ENCODE measurements around the gene MICALL2. TPM values are rescaled to one million over a fixed set of nuclear protein-coding genes. Genes with fewer than 3 reads are reported as not detected.

Gene MICALL2
- total RNA-seq, 1 donor from 2014 or later = 14.7 TPM

GRCh38 chr7:1452205-1452604, 7.1 kb downstream of the MICALL2 start:
- no peak for TF ChIP-seq CTCF (IDR thresholded peaks at IDR 0.05; ENCODE audit: insufficient read depth, low read length, poor library complexity, severe bottlenecking)
- no peak for DNase-seq (ENCODE audit: low read depth)
- no peak overlapping the region for H3K4me3 ChIP-seq (ENCODE audit: low read depth, low read length)
- no peaks in the 10 kb centered on the region for H3K27me3 ChIP-seq (ENCODE audit: control insufficient read depth, insufficient read depth, low read length)
- H3K36me3 ChIP-seq (ENCODE audit: control insufficient read depth, insufficient read depth, low read length) = no peaks in the 10 kb centered on the region

- DNase-seq (ENCODE audit: low read depth) = no peak
- Histone ChIP-seq H3K27me3 (ENCODE audit: control insufficient read depth, insufficient read depth, low read length) (no peaks in the 10 kb centered on the region), H3K36me3 (ENCODE audit: control insufficient read depth, insufficient read depth, low read length) (no peaks in the 10 kb centered on the region), H3K4me3 (ENCODE audit: low read depth, low read length) (no peak overlapping the region)
- TF ChIP-seq CTCF (IDR thresholded peaks at IDR 0.05; ENCODE audit: insufficient read depth, low read length, poor library complexity, severe bottlenecking) = no peak
These were observed 8.3 kb downstream of the MICALL2 start for GRCh38 chr7:1450987-1451386.

GRCh38 chr7:1450431-1450830, 8.8 kb downstream of the MICALL2 start:
- no peak overlapping the region for H3K4me3 ChIP-seq (ENCODE audit: low read depth, low read length)
- no peaks in the 10 kb centered on the region for H3K36me3 ChIP-seq (ENCODE audit: control insufficient read depth, insufficient read depth, low read length)
- no peak for DNase-seq (ENCODE audit: low read depth)
- TF ChIP-seq CTCF (IDR thresholded peaks at IDR 0.05; ENCODE audit: insufficient read depth, low read length, poor library complexity, severe bottlenecking) = no peak
- no peaks in the 10 kb centered on the region for H3K27me3 ChIP-seq (ENCODE audit: control insufficient read depth, insufficient read depth, low read length)

GRCh38 chr7:1449951-1450350, 9.3 kb downstream of the MICALL2 start:
- Histone ChIP-seq H3K36me3 (ENCODE audit: control insufficient read depth, insufficient read depth, low read length) (no peaks in the 10 kb centered on the region), H3K4me3 (ENCODE audit: low read depth, low read length) (no peak overlapping the region)

GRCh38 chr7:1449501-1449900, 9.8 kb downstream of the MICALL2 start:
- no peak overlapping the region for H3K4me3 ChIP-seq (ENCODE audit: low read depth, low read length)
- no peaks in the 10 kb centered on the region for H3K27me3 ChIP-seq (ENCODE audit: control insufficient read depth, insufficient read depth, low read length)
- no peak for DNase-seq (ENCODE audit: low read depth)
- H3K36me3 ChIP-seq (ENCODE audit: control insufficient read depth, insufficient read depth, low read length) = no peaks in the 10 kb centered on the region
- TF ChIP-seq CTCF (IDR thresholded peaks at IDR 0.05; ENCODE audit: insufficient read depth, low read length, poor library complexity, severe bottlenecking) = no peak

More at GRCh38 chr7:1449951-1450350, 9.3 kb downstream of the MICALL2 start:
- H3K27me3 ChIP-seq (ENCODE audit: control insufficient read depth, insufficient read depth, low read length) = no peaks in the 10 kb centered on the region
- no peak for TF ChIP-seq CTCF (IDR thresholded peaks at IDR 0.05; ENCODE audit: insufficient read depth, low read length, poor library complexity, severe bottlenecking)
- DNase-seq (ENCODE audit: low read depth) = no peak

- no peak for DNase-seq (ENCODE audit: low read depth)
- Histone ChIP-seq H3K27me3 (ENCODE audit: control insufficient read depth, insufficient read depth, low read length) (no peaks in the 10 kb centered on the region), H3K36me3 (ENCODE audit: control insufficient read depth, insufficient read depth, low read length) (no peaks in the 10 kb centered on the region), H3K4me3 (ENCODE audit: low read depth, low read length) (no peak overlapping the region)
- no peak for TF ChIP-seq CTCF (IDR thresholded peaks at IDR 0.05; ENCODE audit: insufficient read depth, low read length, poor library complexity, severe bottlenecking)
These were observed 10.3 kb downstream of the MICALL2 start for GRCh38 chr7:1448958-1449357.

All from kidney epithelial cell (primary cell).